ENCODE data around the gene PCK1. TPM values are rescaled to one million over a fixed set of nuclear protein-coding genes. Genes with fewer than 3 reads are reported as not detected.

PCK1 gene
- total RNA-seq, 1 experiment from 2014 or later: 0.49 TPM

DNA sequence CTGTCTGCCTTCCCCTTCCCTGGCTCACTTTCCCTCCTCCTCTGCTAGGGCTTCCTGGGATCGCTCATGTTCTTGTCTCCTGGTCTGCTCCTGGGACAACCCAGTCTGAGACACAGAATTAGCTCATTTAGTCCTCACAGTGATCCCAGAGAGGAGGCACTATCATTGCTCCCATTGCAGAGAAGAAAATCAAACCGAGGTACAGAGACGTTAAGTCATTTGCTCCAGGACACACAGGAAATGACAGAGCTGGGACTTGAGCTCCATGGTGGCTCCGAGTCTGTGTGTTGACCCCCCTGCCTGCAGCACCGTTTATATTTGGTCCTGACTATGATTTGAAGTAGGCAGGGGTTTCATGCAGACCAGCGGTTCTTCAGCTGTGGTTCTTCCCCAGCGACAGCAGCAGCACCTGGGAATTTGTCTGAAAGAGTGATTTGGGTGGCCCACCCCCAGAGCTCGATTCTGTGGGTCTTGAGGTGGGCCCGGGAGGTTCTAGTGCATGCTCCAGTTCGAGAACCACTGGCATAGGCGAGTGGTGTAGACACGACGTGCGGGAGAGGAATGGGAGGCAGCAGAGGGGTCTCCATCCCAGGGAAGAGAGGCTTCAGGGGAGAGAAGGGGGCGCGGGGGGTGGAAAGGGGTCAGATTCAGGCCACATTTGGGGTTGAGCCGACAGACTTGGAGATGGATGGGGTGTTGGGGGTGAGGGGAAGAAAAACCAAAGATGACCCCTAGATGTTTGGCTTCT, 24.7 kb downstream of the PCK1 start:
- Histone ChIP-seq H3K27ac (ENCODE audit: low read depth, low read length) (no peak overlapping the region), H3K4me1 (ENCODE audit: control insufficient read depth in 1 of 2, insufficient read depth in 2 of 2, low read length in 2 of 2) (no peaks in the 10 kb centered on the region), H3K79me2 (ENCODE audit: insufficient read depth, low read length) (no peaks in the 10 kb centered on the region), H3K9ac (ENCODE audit: low read length) (no peak overlapping the region), H3K9me3 (ENCODE audit: control insufficient read depth in 1 of 2, insufficient read depth in 1 of 2, low read depth in 1 of 2, low read length in 2 of 2) (no peaks in the 10 kb centered on the region), H2AFZ (ENCODE audit: low read depth, low read length, poor library complexity, severe bottlenecking) (no peak overlapping the region), H3K9me2 (ENCODE audit: insufficient read depth) (no peaks in the 10 kb centered on the region), H3K36me3 (ENCODE audit: control insufficient read depth in 1 of 2, insufficient read depth in 2 of 2, low read length in 2 of 2) (no peaks in the 10 kb centered on the region), H3K4me3 (replicated peaks in 1 of 2; ENCODE audit: low read depth in 1 of 2, low read length in 2 of 2) (no peak overlapping the region), H3K27me3 (ENCODE audit: insufficient read depth, low read length) (peaks cover 29% of the 10 kb centered on the region), H3K4me2 (ENCODE audit: low read length) (no peak overlapping the region), H4K20me1 (ENCODE audit: insufficient read depth) (no peaks in the 10 kb centered on the region)
- ChIA-PET POLR2A (no interaction called here), RAD21 (ENCODE audit: low non-redundant PET in 1 of 2, low total read pairs in 2 of 2, uncharacterized antibody in 2 of 2, unreplicated experiment in 2 of 2) (no interaction called here), CTCF (no interaction called here)
- no peak for DNase-seq (ENCODE audit: low read depth, low spot score)
- no peak for ATAC-seq
- BruUV-seq (replicated peaks): no TSS peak
- intact Hi-C loops (cut with micrococcal nuclease): no loop called here
- TF ChIP-seq ELF1 (IDR thresholded peaks at IDR 0.05; ENCODE audit: borderline replicate concordance, low read depth): no peak
- TF ChIP-seq POLR2A (IDR thresholded peaks at IDR 0.05; ENCODE audit: borderline replicate concordance, extremely low read depth, insufficient read depth, insufficient read length): no peak
- no peak for TF ChIP-seq YY1 (IDR thresholded peaks at IDR 0.05; ENCODE audit: extremely low read depth, insufficient replicate concordance, low read depth, low read length)
- TF ChIP-seq, protein P1, sequence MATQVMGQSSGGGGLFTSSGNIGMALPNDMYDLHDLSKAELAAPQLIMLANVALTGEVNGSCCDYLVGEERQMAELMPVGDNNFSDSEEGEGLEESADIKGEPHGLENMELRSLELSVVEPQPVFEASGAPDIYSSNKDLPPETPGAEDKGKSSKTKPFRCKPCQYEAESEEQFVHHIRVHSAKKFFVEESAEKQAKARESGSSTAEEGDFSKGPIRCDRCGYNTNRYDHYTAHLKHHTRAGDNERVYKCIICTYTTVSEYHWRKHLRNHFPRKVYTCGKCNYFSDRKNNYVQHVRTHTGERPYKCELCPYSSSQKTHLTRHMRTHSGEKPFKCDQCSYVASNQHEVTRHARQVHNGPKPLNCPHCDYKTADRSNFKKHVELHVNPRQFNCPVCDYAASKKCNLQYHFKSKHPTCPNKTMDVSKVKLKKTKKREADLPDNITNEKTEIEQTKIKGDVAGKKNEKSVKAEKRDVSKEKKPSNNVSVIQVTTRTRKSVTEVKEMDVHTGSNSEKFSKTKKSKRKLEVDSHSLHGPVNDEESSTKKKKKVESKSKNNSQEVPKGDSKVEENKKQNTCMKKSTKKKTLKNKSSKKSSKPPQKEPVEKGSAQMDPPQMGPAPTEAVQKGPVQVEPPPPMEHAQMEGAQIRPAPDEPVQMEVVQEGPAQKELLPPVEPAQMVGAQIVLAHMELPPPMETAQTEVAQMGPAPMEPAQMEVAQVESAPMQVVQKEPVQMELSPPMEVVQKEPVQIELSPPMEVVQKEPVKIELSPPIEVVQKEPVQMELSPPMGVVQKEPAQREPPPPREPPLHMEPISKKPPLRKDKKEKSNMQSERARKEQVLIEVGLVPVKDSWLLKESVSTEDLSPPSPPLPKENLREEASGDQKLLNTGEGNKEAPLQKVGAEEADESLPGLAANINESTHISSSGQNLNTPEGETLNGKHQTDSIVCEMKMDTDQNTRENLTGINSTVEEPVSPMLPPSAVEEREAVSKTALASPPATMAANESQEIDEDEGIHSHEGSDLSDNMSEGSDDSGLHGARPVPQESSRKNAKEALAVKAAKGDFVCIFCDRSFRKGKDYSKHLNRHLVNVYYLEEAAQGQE (IDR thresholded peaks at IDR 0.05; ENCODE audit: low read depth): no peak
- no peak for TF ChIP-seq CBX3 (IDR thresholded peaks at IDR 0.05; ENCODE audit: low read depth)
- TF ChIP-seq SRF (IDR thresholded peaks at IDR 0.05; ENCODE audit: low read depth): no peak
- TF ChIP-seq, protein P2, sequence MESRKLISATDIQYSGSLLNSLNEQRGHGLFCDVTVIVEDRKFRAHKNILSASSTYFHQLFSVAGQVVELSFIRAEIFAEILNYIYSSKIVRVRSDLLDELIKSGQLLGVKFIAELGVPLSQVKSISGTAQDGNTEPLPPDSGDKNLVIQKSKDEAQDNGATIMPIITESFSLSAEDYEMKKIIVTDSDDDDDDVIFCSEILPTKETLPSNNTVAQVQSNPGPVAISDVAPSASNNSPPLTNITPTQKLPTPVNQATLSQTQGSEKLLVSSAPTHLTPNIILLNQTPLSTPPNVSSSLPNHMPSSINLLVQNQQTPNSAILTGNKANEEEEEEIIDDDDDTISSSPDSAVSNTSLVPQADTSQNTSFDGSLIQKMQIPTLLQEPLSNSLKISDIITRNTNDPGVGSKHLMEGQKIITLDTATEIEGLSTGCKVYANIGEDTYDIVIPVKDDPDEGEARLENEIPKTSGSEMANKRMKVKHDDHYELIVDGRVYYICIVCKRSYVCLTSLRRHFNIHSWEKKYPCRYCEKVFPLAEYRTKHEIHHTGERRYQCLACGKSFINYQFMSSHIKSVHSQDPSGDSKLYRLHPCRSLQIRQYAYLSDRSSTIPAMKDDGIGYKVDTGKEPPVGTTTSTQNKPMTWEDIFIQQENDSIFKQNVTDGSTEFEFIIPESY (IDR thresholded peaks at IDR 0.05; ENCODE audit: extremely low read depth, insufficient replicate concordance, low read length): no peak
- no peak for TF ChIP-seq ZNF274 (IDR thresholded peaks at IDR 0.05; ENCODE audit: low read depth, low read length)
- TF ChIP-seq POLR2AphosphoS5 (IDR thresholded peaks at IDR 0.05; ENCODE audit: low read depth, low read length): no peak
- no peak for TF ChIP-seq TCF7L2 (IDR thresholded peaks at IDR 0.05; ENCODE audit: borderline replicate concordance, extremely low read depth, insufficient read depth, insufficient read length)
- TF ChIP-seq FOSL1 (IDR thresholded peaks at IDR 0.05; ENCODE audit: low read depth): no peak
- no peak for TF ChIP-seq RAD21 (IDR thresholded peaks at IDR 0.05; ENCODE audit: low read depth)
- TF ChIP-seq, protein P3, sequence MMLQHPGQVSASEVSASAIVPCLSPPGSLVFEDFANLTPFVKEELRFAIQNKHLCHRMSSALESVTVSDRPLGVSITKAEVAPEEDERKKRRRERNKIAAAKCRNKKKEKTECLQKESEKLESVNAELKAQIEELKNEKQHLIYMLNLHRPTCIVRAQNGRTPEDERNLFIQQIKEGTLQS (IDR thresholded peaks at IDR 0.05): no peak
- no peak for TF ChIP-seq CEBPB (IDR thresholded peaks at IDR 0.05; ENCODE audit: low read depth)
- no peak for TF ChIP-seq EGR1 (IDR thresholded peaks at IDR 0.05; ENCODE audit: low read depth)
- TF ChIP-seq, protein P4, sequence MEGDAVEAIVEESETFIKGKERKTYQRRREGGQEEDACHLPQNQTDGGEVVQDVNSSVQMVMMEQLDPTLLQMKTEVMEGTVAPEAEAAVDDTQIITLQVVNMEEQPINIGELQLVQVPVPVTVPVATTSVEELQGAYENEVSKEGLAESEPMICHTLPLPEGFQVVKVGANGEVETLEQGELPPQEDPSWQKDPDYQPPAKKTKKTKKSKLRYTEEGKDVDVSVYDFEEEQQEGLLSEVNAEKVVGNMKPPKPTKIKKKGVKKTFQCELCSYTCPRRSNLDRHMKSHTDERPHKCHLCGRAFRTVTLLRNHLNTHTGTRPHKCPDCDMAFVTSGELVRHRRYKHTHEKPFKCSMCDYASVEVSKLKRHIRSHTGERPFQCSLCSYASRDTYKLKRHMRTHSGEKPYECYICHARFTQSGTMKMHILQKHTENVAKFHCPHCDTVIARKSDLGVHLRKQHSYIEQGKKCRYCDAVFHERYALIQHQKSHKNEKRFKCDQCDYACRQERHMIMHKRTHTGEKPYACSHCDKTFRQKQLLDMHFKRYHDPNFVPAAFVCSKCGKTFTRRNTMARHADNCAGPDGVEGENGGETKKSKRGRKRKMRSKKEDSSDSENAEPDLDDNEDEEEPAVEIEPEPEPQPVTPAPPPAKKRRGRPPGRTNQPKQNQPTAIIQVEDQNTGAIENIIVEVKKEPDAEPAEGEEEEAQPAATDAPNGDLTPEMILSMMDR (IDR thresholded peaks at IDR 0.05 in 2 of 3, conservative IDR thresholded peaks at IDR 0.05 in 1 of 3; ENCODE audit: borderline replicate concordance in 1 of 3, insufficient read depth in 1 of 3, low read depth in 2 of 3, low read length in 2 of 3): no peak
- no peak for TF ChIP-seq JUND (IDR thresholded peaks at IDR 0.05)

Data from HCT116 (cell line).